Measurements from ENCODE around the gene CCDC106.

CCDC106 gene

GRCh38 chr19:55696301-55697068, 48.5 kb downstream of the CCDC106 start:
- DNase-seq (ENCODE audit: low spot score), result no peak

- DNase-seq (ENCODE audit: low spot score), result no peak
These were observed 49.0 kb downstream of the CCDC106 start for GRCh38 chr19:55697069-55697440.

GRCh38 chr19:55697698-55698097, 49.7 kb downstream of the CCDC106 start:
- no peak for DNase-seq (ENCODE audit: low spot score)

GRCh38 chr19:55698256-55698655, 50.2 kb downstream of the CCDC106 start:
- DNase-seq (ENCODE audit: low spot score), result no peak

GRCh38 chr19:55699221-55699620, 51.2 kb downstream of the CCDC106 start:
- no peak for DNase-seq (ENCODE audit: low spot score)

- DNase-seq (ENCODE audit: low spot score), result no peak
These were observed 52.8 kb downstream of the CCDC106 start for GRCh38 chr19:55700813-55701212.

GRCh38 chr19:55702131-55702627, 54.2 kb downstream of the CCDC106 start:
- DNase-seq (ENCODE audit: low spot score), result no peak

All from CD4-positive, alpha-beta T cell treated with Interleukin-15 for 4 hours (primary cell).